Ovary (tissue), 3 donors: Measurements from ENCODE around the gene B4GALNT4.

ENCODE experiments used
- EP300 ChIP-seq: sonication (generic); formaldehyde crosslinking; IDR thresholded peaks from one replicate; pipeline ENCODE4 v1.6.1; 2017; ENCODE audit warnings: antibody characterized with exemption
- POLR2A ChIP-seq: fragments of 450-650 bp; IDR thresholded peaks from one replicate; pipeline ENCODE4 v1.6.1; 2017; ENCODE audit warnings: antibody characterized with exemption, mild to moderate bottlenecking, moderate library complexity
- TF ChIP-seq, protein P1 (sequence below), 3 donors: fragments of 450-650 bp in 2 of 3; fragments of 200-600 bp in 1 of 3; IDR thresholded peaks; one replicate each; pipeline versions ENCODE4 v1.5.1 to v1.8.0; 2016 to 2022; ENCODE audit warnings: antibody characterized with exemption in 3 of 3, mild to moderate bottlenecking in 1 of 3
- donor health status: DM: no; HTN: no; CAD: no.

DNA sequence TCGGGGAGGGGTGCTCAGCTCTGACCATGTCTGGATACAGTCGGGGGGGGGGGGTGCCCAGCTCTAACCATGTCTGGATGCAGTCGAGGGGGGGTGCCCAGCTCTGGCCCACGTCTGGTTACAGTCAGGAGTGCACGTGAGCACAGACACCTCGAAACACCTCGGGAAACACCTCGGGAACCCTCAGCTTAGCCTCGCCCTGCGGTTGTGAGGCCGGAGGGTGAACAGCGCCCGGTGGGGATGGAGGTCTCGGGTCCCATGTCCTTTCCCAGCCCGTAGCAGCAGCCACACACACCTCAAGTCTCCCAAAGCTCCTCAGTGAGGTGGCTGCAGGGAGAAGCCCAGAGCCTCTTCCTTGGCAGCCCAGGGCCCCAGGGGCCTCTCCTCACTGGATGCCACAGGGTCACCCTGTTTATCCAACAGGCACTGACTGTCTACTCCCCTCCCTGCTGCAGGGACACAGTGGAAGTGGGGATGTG, 43.4 kb downstream of the B4GALNT4 start:
- TF ChIP-seq, protein P1, sequence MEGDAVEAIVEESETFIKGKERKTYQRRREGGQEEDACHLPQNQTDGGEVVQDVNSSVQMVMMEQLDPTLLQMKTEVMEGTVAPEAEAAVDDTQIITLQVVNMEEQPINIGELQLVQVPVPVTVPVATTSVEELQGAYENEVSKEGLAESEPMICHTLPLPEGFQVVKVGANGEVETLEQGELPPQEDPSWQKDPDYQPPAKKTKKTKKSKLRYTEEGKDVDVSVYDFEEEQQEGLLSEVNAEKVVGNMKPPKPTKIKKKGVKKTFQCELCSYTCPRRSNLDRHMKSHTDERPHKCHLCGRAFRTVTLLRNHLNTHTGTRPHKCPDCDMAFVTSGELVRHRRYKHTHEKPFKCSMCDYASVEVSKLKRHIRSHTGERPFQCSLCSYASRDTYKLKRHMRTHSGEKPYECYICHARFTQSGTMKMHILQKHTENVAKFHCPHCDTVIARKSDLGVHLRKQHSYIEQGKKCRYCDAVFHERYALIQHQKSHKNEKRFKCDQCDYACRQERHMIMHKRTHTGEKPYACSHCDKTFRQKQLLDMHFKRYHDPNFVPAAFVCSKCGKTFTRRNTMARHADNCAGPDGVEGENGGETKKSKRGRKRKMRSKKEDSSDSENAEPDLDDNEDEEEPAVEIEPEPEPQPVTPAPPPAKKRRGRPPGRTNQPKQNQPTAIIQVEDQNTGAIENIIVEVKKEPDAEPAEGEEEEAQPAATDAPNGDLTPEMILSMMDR (IDR thresholded peaks at IDR 0.05), result no peak
- TF ChIP-seq POLR2A, result no peak
- no peak for TF ChIP-seq EP300
